ENCODE measurements around the gene MACROH2A1.

DNA sequence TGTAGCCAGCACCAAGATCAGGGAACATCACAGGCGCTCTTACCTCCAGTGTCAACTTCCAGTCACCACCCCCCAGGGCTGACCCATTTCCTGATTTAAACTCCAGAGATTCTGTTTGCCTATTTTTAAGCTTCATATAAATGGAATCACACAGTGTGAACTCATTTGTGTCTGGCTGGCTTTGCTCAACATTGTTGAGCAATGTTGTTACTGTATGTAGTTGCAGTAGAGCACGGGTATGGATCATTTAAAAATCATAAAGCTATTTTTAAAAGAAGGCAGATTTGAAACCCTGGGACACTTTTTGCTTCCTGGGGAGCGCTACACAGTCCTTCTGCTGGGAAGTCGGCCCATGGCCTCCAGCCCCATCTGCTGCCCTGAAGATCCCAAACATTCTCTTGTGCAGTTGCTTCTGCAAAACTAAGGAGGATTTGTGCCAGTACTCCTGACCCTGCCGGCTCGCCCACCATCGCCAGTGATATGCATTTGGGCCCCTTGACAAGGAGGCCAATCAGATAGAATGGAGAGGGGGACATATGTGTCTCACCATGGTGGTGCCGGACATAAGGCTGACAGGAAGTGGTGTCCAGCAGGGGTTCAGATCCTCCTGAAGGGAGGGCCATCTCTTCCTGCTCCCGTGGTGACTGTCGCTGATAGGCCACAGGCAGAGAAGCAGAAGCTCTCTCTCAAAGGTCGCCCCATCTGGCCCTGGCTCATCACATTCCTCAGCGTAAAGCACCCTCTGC is 34.8 kb upstream of the MACROH2A1 start:
- TF ChIP-seq RAD21 (IDR thresholded peaks at IDR 0.05; ENCODE audit: low read length) = no peak
- no peak for TF ChIP-seq SMC3 (IDR thresholded peaks at IDR 0.05; ENCODE audit: low read depth, low read length)

All from IMR-90 (cell line).